Activated CD4-positive, alpha-beta memory T cell treated with anti-CD3 and anti-CD28 coated beads, Interleukin-2, amount 10 ng/mL, durations not matched to agents 7 days and 5 days (primary cell): ENCODE results near the gene HRH4. TPM values are rescaled to one million over a fixed set of nuclear protein-coding genes. Genes with fewer than 3 reads are reported as not detected.

ENCODE experiments used
- CTCF ChIA-PET: fragments of 350-600 bp; sonication (Branson Sonifier 250); formaldehyde crosslinking; loops from one replicate; lab custom pipeline; 2021; ENCODE audit warnings: antibody characterized with exemption, inconsistent platforms; lab: Charles Lee
- POLR2A ChIA-PET: fragments of 350-600 bp; sonication (Branson Sonifier 250); formaldehyde crosslinking; loops from one replicate; lab custom pipeline; 2021; ENCODE audit warnings: antibody characterized with exemption; lab: Charles Lee
- DNase-seq: peaks from one replicate; pipeline ENCODE4 v3.0.0-alpha.2; 2020
- H3K27ac Mint-ChIP-seq: one replicate; pipeline ENCODE4 v1.8.0; 2021; ENCODE audit warnings: mild to moderate bottlenecking, mixed read lengths
- H3K27me3 Mint-ChIP-seq: one replicate; pipeline ENCODE4 v1.8.0; 2021; ENCODE audit warnings: mixed read lengths
- H3K36me3 Mint-ChIP-seq: one replicate; pipeline ENCODE4 v1.8.0; 2021; ENCODE audit warnings: low read depth, mixed read lengths
- H3K4me1 Mint-ChIP-seq: one replicate; pipeline ENCODE4 v1.8.0; 2021; ENCODE audit warnings: mixed read lengths
- H3K4me3 Mint-ChIP-seq: one replicate; pipeline ENCODE4 v1.8.0; 2021; ENCODE audit warnings: mild to moderate bottlenecking, mixed read lengths
- H3K9me3 Mint-ChIP-seq: one replicate; pipeline ENCODE4 v1.8.0; 2021; ENCODE audit warnings: mixed read lengths
- total RNA-seq, 2 experiments: library from RNA; stranded (reverse); gene quantifications; one replicate each; pipeline ENCODE4 v1.2.3, GENCODE V29; 2021

Gene HRH4
- total RNA-seq = under 1 TPM; 0.43 to 0.65 TPM

- DNase-seq = no peak
- ChIA-PET CTCF (interaction anchor here (0.6 to 3.9 kb wide), 5 partner anchors 12 to 601 kb away, joined by 3 to 35 read pairs (median 4); no protein-coding TSS in a partner anchor), POLR2A (interaction anchor here (1.0 kb wide), 2 partner anchors 13 to 33 kb away, joined by 3 to 4 read pairs; no protein-coding TSS in a partner anchor)
- Mint-ChIP-seq H3K27me3 (peaks cover 4% of the 10 kb centered on the region), H3K9me3 (no peaks in the 10 kb centered on the region), H3K4me1 (peaks cover 31% of the 10 kb centered on the region), H3K4me3 (peak within 1 kb of the TSS; percentile 1), H3K27ac (no peak within 1 kb of the TSS), H3K36me3 (peaks cover 3% of the 10 kb centered on the region)
Measured at GRCh38 chr18:24460388-24460787, at the start of gene HRH4. TSS of gene HRH4 (plus strand) at chr18:24460637. CDS start at chr18:24460729, 92 bp downstream.

- Mint-ChIP-seq H3K9me3 (peaks cover 11% of the 10 kb centered on the region), H3K27me3 (peaks cover 45% of the 10 kb centered on the region), H3K27ac (no peak overlapping the region), H3K36me3 (no peaks in the 10 kb centered on the region), H3K4me3 (no peak overlapping the region), H3K4me1 (peaks cover 27% of the 10 kb centered on the region)
- ChIA-PET CTCF (no interaction called here), POLR2A (interaction anchor here (1.7 kb wide), 1 partner anchor 15 kb away, joined by 4 read pairs; the partner anchor contains the start of gene OSBPL1A)
- no peak for DNase-seq
Measured at GRCh38 chr18:24413148-24413547, 47.3 kb upstream of the HRH4 start.

- CTCF ChIA-PET = interaction anchor here (0.7 to 3.8 kb wide), 3 partner anchors 16 to 74 kb away, joined by 3 to 17 read pairs (median 4); no protein-coding TSS in a partner anchor
- Mint-ChIP-seq H3K36me3 (no peaks in the 10 kb centered on the region), H3K4me3 (no peak overlapping the region), H3K27me3 (peaks cover 37% of the 10 kb centered on the region), H3K27ac (no peak overlapping the region), H3K9me3 (peaks cover 11% of the 10 kb centered on the region), H3K4me1 (peaks cover 27% of the 10 kb centered on the region)
- peak; percentile 30 for DNase-seq
- POLR2A ChIA-PET = interaction anchor here (0.6 to 1.8 kb wide), 3 partner anchors 12 to 197 kb away, joined by 3 to 7 read pairs (median 4); partner anchors contain the start of genes IMPACT and OSBPL1A
Measured at GRCh38 chr18:24414349-24415003, 46.0 kb upstream of the HRH4 start.

GRCh38 chr18:24417480-24417879, 43.0 kb upstream of the HRH4 start:
- DNase-seq = no peak
- no peak overlapping the region for H3K27ac Mint-ChIP-seq
- H3K4me3 Mint-ChIP-seq = no peak overlapping the region
- H3K36me3 Mint-ChIP-seq = no peaks in the 10 kb centered on the region
- peaks cover 27% of the 10 kb centered on the region for H3K4me1 Mint-ChIP-seq
- POLR2A ChIA-PET = interaction anchor here (0.9 kb wide), 1 partner anchor 15 kb away, joined by 3 read pairs; no protein-coding TSS in a partner anchor
- peaks cover 36% of the 10 kb centered on the region for H3K27me3 Mint-ChIP-seq
- CTCF ChIA-PET = interaction anchor here (3.8 kb wide), 1 partner anchor 71 kb away, joined by 17 read pairs; no protein-coding TSS in a partner anchor
- H3K9me3 Mint-ChIP-seq = peaks cover 7% of the 10 kb centered on the region

GRCh38 chr18:24420551-24420950, 39.9 kb upstream of the HRH4 start:
- peaks cover 6% of the 10 kb centered on the region for H3K4me1 Mint-ChIP-seq
- peaks cover 42% of the 10 kb centered on the region for H3K27me3 Mint-ChIP-seq
- no peak overlapping the region for H3K4me3 Mint-ChIP-seq
- no peak overlapping the region for H3K27ac Mint-ChIP-seq
- CTCF ChIA-PET = interaction anchor here (0.6 kb wide), 1 partner anchor 16 kb away, joined by 3 read pairs; no protein-coding TSS in a partner anchor
- POLR2A ChIA-PET = no interaction called here
- peaks cover 2% of the 10 kb centered on the region for H3K36me3 Mint-ChIP-seq
- peaks cover 1% of the 10 kb centered on the region for H3K9me3 Mint-ChIP-seq
- no peak for DNase-seq

GRCh38 chr18:24421831-24422230, 38.6 kb upstream of the HRH4 start:
- H3K4me1 Mint-ChIP-seq = peaks cover 11% of the 10 kb centered on the region
- DNase-seq = no peak
- H3K27me3 Mint-ChIP-seq = peaks cover 37% of the 10 kb centered on the region
- ChIA-PET POLR2A (no interaction called here), CTCF (interaction anchor here (1.4 kb wide), 1 partner anchor 67 kb away, joined by 5 read pairs; no protein-coding TSS in a partner anchor)
- H3K36me3 Mint-ChIP-seq = peaks cover 9% of the 10 kb centered on the region
- H3K27ac Mint-ChIP-seq = no peak overlapping the region
- no peak overlapping the region for H3K4me3 Mint-ChIP-seq
- H3K9me3 Mint-ChIP-seq = peaks cover 7% of the 10 kb centered on the region

- Mint-ChIP-seq H3K27ac (peak overlapping the region; percentile 40), H3K9me3 (peaks cover 10% of the 10 kb centered on the region), H3K4me1 (peaks cover 24% of the 10 kb centered on the region), H3K27me3 (peaks cover 24% of the 10 kb centered on the region), H3K36me3 (peaks cover 12% of the 10 kb centered on the region), H3K4me3 (peak overlapping the region; percentile 68)
- DNase-seq = no peak
- CTCF ChIA-PET = no interaction called here
- POLR2A ChIA-PET = interaction anchor here (1.6 kb wide), 2 partner anchors 11 to 28 kb away, joined by 7 read pairs; partner anchors contain the start of gene OSBPL1A
Measured at GRCh38 chr18:24426073-24426397, 34.4 kb upstream of the HRH4 start.

- peaks cover 24% of the 10 kb centered on the region for H3K4me1 Mint-ChIP-seq
- H3K9me3 Mint-ChIP-seq = peaks cover 10% of the 10 kb centered on the region
- DNase-seq = peak; percentile 75
- peaks cover 21% of the 10 kb centered on the region for H3K27me3 Mint-ChIP-seq
- CTCF ChIA-PET = interaction anchor here (0.6 to 1.2 kb wide), 4 partner anchors 10 to 62 kb away, joined by 3 to 4 read pairs (median 4); no protein-coding TSS in a partner anchor
- H3K36me3 Mint-ChIP-seq = peaks cover 15% of the 10 kb centered on the region
- peak within 1 kb of the TSS; percentile 81 for H3K4me3 Mint-ChIP-seq
- H3K27ac Mint-ChIP-seq = peak within 1 kb of the TSS; percentile 59
- POLR2A ChIA-PET = interaction anchor here (1.0 to 1.6 kb wide), 3 partner anchors 12 to 34 kb away, joined by 3 to 7 read pairs (median 7); partner anchors contain the start of genes HRH4 and OSBPL1A
Measured at GRCh38 chr18:24426398-24427294, 33.8 kb upstream of the HRH4 start, which contains the start of gene IMPACT. TSS of gene IMPACT (plus strand) at chr18:24426670. CDS start at chr18:24426757, 87 bp downstream.

GRCh38 chr18:24427484-24427883, 33.0 kb upstream of the HRH4 start:
- H3K4me3 Mint-ChIP-seq = peak overlapping the region; percentile 81
- peaks cover 15% of the 10 kb centered on the region for H3K36me3 Mint-ChIP-seq
- H3K27ac Mint-ChIP-seq = no peak overlapping the region
- CTCF ChIA-PET = interaction anchor here (1.0 to 1.2 kb wide), 3 partner anchors 9 to 61 kb away, joined by 3 to 4 read pairs (median 4); no protein-coding TSS in a partner anchor
- no peak for DNase-seq
- peaks cover 17% of the 10 kb centered on the region for H3K27me3 Mint-ChIP-seq
- peaks cover 10% of the 10 kb centered on the region for H3K9me3 Mint-ChIP-seq
- POLR2A ChIA-PET = interaction anchor here (1.0 to 1.6 kb wide), 3 partner anchors 13 to 33 kb away, joined by 3 to 7 read pairs (median 7); partner anchors contain the start of genes HRH4 and OSBPL1A
- H3K4me1 Mint-ChIP-seq = peaks cover 24% of the 10 kb centered on the region

GRCh38 chr18:24428709-24429108, 31.7 kb upstream of the HRH4 start:
- peaks cover 24% of the 10 kb centered on the region for H3K4me1 Mint-ChIP-seq
- H3K9me3 Mint-ChIP-seq = peaks cover 10% of the 10 kb centered on the region
- POLR2A ChIA-PET = no interaction called here
- H3K36me3 Mint-ChIP-seq = peaks cover 15% of the 10 kb centered on the region
- H3K27me3 Mint-ChIP-seq = peaks cover 8% of the 10 kb centered on the region
- H3K4me3 Mint-ChIP-seq = no peak overlapping the region
- H3K27ac Mint-ChIP-seq = no peak overlapping the region
- DNase-seq = no peak
- CTCF ChIA-PET = interaction anchor here (0.6 to 1.1 kb wide), 4 partner anchors 13 to 791 kb away, joined by 3 to 8 read pairs (median 3); no protein-coding TSS in a partner anchor

GRCh38 chr18:24429188-24429587, 31.2 kb upstream of the HRH4 start:
- Mint-ChIP-seq H3K36me3 (peaks cover 15% of the 10 kb centered on the region), H3K4me3 (no peak overlapping the region), H3K27ac (no peak overlapping the region), H3K4me1 (peaks cover 24% of the 10 kb centered on the region), H3K9me3 (peaks cover 10% of the 10 kb centered on the region), H3K27me3 (peaks cover 6% of the 10 kb centered on the region)
- ChIA-PET POLR2A (no interaction called here), CTCF (interaction anchor here (0.6 to 1.1 kb wide), 2 partner anchors 59 to 792 kb away, joined by 3 to 8 read pairs; no protein-coding TSS in a partner anchor)
- no peak for DNase-seq

GRCh38 chr18:24432618-24433017, 27.8 kb upstream of the HRH4 start:
- CTCF ChIA-PET = interaction anchor here (0.6 to 4.8 kb wide), 3 partner anchors 35 to 1636 kb away, joined by 3 to 38 read pairs (median 7); partner anchors contain the start of gene OSBPL1A
- peaks cover 17% of the 10 kb centered on the region for H3K4me1 Mint-ChIP-seq

More at GRCh38 chr18:24432618-24433017, 27.8 kb upstream of the HRH4 start:
- Mint-ChIP-seq H3K36me3 (peaks cover 3% of the 10 kb centered on the region), H3K9me3 (no peaks in the 10 kb centered on the region), H3K27me3 (no peaks in the 10 kb centered on the region), H3K27ac (no peak overlapping the region), H3K4me3 (no peak overlapping the region)
- no peak for DNase-seq
- POLR2A ChIA-PET = interaction anchor here (0.9 kb wide), 1 partner anchor 15 kb away, joined by 3 read pairs; no protein-coding TSS in a partner anchor
